Measurements from ENCODE around the gene FRMD3.

Gene FRMD3

DNA sequence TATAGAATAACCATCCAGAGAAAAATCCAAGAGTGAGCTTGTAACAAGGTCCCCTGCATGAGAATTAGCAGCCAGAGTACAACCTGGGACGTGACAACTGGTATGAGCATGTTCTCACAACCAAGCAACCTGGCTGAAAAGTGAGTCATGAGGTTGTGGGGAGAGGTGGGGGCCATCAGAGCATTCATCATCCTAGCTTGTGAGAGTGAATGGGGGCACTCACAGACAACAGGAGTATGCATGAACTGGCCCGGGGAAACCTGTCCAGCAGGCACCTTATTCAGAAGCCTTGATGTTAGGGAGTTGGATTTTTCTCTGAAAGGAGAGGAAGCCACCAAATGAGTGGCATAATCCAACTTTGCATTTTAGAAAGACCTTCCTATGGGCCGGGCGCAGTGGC lies 113.0 kb downstream of the FRMD3 start:
- no peak overlapping the region for H2AK5ac ChIP-seq (ENCODE audit: low read length)
- H4K91ac ChIP-seq (ENCODE audit: low read depth, low read length) = no peak overlapping the region
- no peak overlapping the region for H2AFZ ChIP-seq (ENCODE audit: insufficient read depth, low read length, poor library complexity)
- H4K8ac ChIP-seq (ENCODE audit: low read depth, low read length) = no peak overlapping the region
- no peak overlapping the region for H3K9ac ChIP-seq (ENCODE audit: low read length)
- no peak overlapping the region for H3K4ac ChIP-seq (ENCODE audit: low read depth, low read length)
- H3K18ac ChIP-seq (ENCODE audit: low read length) = no peak overlapping the region
- no peaks in the 10 kb centered on the region for H3K79me1 ChIP-seq (ENCODE audit: low read length)
- H3K27me3 ChIP-seq (ENCODE audit: insufficient read depth, low read length) = no peaks in the 10 kb centered on the region
- no peak overlapping the region for H2BK12ac ChIP-seq (ENCODE audit: low read length)
- H3K79me2 ChIP-seq (ENCODE audit: control insufficient read depth, insufficient read depth, low read length, poor library complexity) = no peaks in the 10 kb centered on the region
- H2BK5ac ChIP-seq (ENCODE audit: low read depth, low read length, poor library complexity) = no peak overlapping the region
- no peak overlapping the region for H3K27ac ChIP-seq (ENCODE audit: low read depth, low read length)
- H3K23ac ChIP-seq (ENCODE audit: low read length) = no peak overlapping the region
- no peaks in the 10 kb centered on the region for H3K4me1 ChIP-seq (ENCODE audit: control insufficient read depth in 1 of 2, insufficient read depth in 2 of 2, low read length in 2 of 2)
- no peak overlapping the region for H3K4me2 ChIP-seq (ENCODE audit: low read length)
- no peak overlapping the region for H2BK120ac ChIP-seq (ENCODE audit: insufficient read depth, low read length, poor library complexity)
- no peak for DNase-seq
- no peak overlapping the region for H3K4me3 ChIP-seq (ENCODE audit: low read depth, low read length)
- no peaks in the 10 kb centered on the region for H3K9me3 ChIP-seq (ENCODE audit: insufficient read depth, low read depth, low read length)
- no CpG with 5 or more reads among the region's 4 CpGs for WGBS (ENCODE audit: extremely low coverage, insufficient coverage, insufficient read length)
- no peaks in the 10 kb centered on the region for H3K36me3 ChIP-seq (ENCODE audit: control insufficient read depth in 1 of 2, insufficient read depth in 2 of 2, low read length in 2 of 2)
- H4K12ac ChIP-seq (ENCODE audit: low read depth, low read length) = no peak overlapping the region
- no peak overlapping the region for H3K14ac ChIP-seq (ENCODE audit: low read length)

DNA sequence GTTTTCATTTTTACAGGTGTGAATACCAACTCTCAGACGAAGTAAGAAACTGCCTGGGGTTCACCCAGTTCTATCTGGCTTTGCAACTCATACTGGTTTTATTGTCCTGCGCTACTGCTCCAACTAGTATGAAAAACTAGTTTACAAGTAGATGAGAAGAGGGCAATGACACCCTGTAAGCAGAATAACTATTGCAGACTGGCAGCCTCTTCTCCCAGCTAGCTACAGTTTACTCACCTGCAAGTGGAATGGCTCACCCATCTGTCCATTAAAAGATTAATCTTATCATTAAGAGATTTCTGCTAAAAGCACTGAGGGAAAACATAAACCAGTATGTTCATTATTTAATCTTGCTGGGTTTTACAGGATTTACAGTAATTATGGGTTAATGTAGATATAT lies 113.4 kb downstream of the FRMD3 start:
- no peaks in the 10 kb centered on the region for H3K79me2 ChIP-seq (ENCODE audit: control insufficient read depth, insufficient read depth, low read length, poor library complexity)
- no peak overlapping the region for H3K14ac ChIP-seq (ENCODE audit: low read length)
- no peak overlapping the region for H3K23ac ChIP-seq (ENCODE audit: low read length)
- H4K12ac ChIP-seq (ENCODE audit: low read depth, low read length) = no peak overlapping the region
- H2BK120ac ChIP-seq (ENCODE audit: insufficient read depth, low read length, poor library complexity) = no peak overlapping the region
- no peak overlapping the region for H3K4me3 ChIP-seq (ENCODE audit: low read depth, low read length)
- H3K9me3 ChIP-seq (ENCODE audit: insufficient read depth, low read depth, low read length) = no peaks in the 10 kb centered on the region
- no peak overlapping the region for H2AK5ac ChIP-seq (ENCODE audit: low read length)
- H3K4me1 ChIP-seq (ENCODE audit: control insufficient read depth in 1 of 2, insufficient read depth in 2 of 2, low read length in 2 of 2) = no peaks in the 10 kb centered on the region
- WGBS (ENCODE audit: extremely low coverage, insufficient coverage, insufficient read length) = no CpG with 5 or more reads among the region's 2 CpGs
- H3K18ac ChIP-seq (ENCODE audit: low read length) = no peak overlapping the region
- no peak overlapping the region for H3K4me2 ChIP-seq (ENCODE audit: low read length)
- no peak overlapping the region for H2BK12ac ChIP-seq (ENCODE audit: low read length)
- H4K91ac ChIP-seq (ENCODE audit: low read depth, low read length) = no peak overlapping the region
- no peak for DNase-seq
- H3K27ac ChIP-seq (ENCODE audit: low read depth, low read length) = no peak overlapping the region
- no peak overlapping the region for H3K9ac ChIP-seq (ENCODE audit: low read length)
- no peaks in the 10 kb centered on the region for H3K27me3 ChIP-seq (ENCODE audit: insufficient read depth, low read length)
- no peaks in the 10 kb centered on the region for H3K36me3 ChIP-seq (ENCODE audit: control insufficient read depth in 1 of 2, insufficient read depth in 2 of 2, low read length in 2 of 2)
- H4K8ac ChIP-seq (ENCODE audit: low read depth, low read length) = no peak overlapping the region
- no peak overlapping the region for H2AFZ ChIP-seq (ENCODE audit: insufficient read depth, low read length, poor library complexity)
- H3K4ac ChIP-seq (ENCODE audit: low read depth, low read length) = no peak overlapping the region
- H2BK5ac ChIP-seq (ENCODE audit: low read depth, low read length, poor library complexity) = no peak overlapping the region
- H3K79me1 ChIP-seq (ENCODE audit: low read length) = no peaks in the 10 kb centered on the region

DNA sequence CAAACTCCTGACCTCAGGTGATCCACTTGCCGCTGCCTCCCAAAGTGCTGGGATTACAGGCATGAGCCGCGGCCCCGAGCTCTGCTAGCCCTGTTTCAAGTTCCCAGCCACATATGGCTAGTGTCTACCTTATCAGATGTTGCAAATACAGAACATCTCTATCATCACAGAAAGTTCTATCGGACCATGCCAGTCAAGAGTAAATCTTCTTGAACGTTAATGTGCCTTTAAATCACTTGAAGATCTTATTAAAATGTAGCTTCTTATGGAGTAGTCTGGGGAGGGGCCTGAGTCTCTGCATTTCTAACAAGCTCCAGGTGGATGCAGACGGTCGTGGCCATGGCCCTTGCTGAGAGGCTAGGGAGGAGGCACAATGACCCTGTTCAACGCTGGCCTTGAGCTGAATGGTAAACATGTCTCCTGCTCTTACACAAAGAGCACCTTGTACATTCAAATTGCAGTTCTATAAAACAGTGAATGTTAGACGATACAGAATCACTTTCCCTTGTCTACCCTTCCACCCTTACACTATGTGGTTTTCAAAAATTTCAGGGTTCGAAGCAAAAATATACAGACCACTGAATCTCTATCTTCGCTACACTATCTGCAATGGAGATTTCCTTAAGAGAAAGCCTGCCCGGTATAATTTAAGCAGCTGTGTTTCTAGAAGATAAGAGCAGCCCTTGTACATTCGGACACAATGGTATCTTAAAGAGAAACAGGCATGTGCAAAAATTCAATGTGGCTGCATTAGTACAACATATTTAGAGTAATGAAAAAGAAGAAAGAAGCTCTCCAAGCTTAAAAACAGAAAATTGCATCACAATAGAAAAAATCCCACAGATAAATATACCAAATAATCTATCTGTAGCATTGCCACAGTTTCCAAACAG lies 114.1 kb downstream of the FRMD3 start:
- Histone ChIP-seq H3K27me3 (ENCODE audit: insufficient read depth, low read length) (no peaks in the 10 kb centered on the region), H2BK12ac (ENCODE audit: low read length) (no peak overlapping the region), H3K23ac (ENCODE audit: low read length) (no peak overlapping the region), H3K14ac (ENCODE audit: low read length) (no peak overlapping the region), H4K91ac (ENCODE audit: low read depth, low read length) (no peak overlapping the region), H2BK5ac (ENCODE audit: low read depth, low read length, poor library complexity) (no peak overlapping the region), H3K79me1 (ENCODE audit: low read length) (no peaks in the 10 kb centered on the region), H3K79me2 (ENCODE audit: control insufficient read depth, insufficient read depth, low read length, poor library complexity) (no peaks in the 10 kb centered on the region), H3K9ac (ENCODE audit: low read length) (no peak overlapping the region), H3K27ac (ENCODE audit: low read depth, low read length) (no peak overlapping the region), H4K12ac (ENCODE audit: low read depth, low read length) (no peak overlapping the region), H3K4me3 (ENCODE audit: low read depth, low read length) (no peak overlapping the region), H2BK120ac (ENCODE audit: insufficient read depth, low read length, poor library complexity) (no peak overlapping the region), H3K36me3 (ENCODE audit: control insufficient read depth in 1 of 2, insufficient read depth in 2 of 2, low read length in 2 of 2) (no peaks in the 10 kb centered on the region), H3K4me2 (ENCODE audit: low read length) (no peak overlapping the region), H4K8ac (ENCODE audit: low read depth, low read length) (no peak overlapping the region), H3K4ac (ENCODE audit: low read depth, low read length) (no peak overlapping the region), H3K18ac (ENCODE audit: low read length) (no peak overlapping the region), H3K9me3 (ENCODE audit: insufficient read depth, low read depth, low read length) (peaks cover 2% of the 10 kb centered on the region), H2AK5ac (ENCODE audit: low read length) (no peak overlapping the region), H3K4me1 (ENCODE audit: control insufficient read depth in 1 of 2, insufficient read depth in 2 of 2, low read length in 2 of 2) (no peaks in the 10 kb centered on the region), H2AFZ (ENCODE audit: insufficient read depth, low read length, poor library complexity) (no peak overlapping the region)
- no peak for DNase-seq
- WGBS (ENCODE audit: extremely low coverage, insufficient coverage, insufficient read length) = no CpG with 5 or more reads among the region's 14 CpGs

DNA sequence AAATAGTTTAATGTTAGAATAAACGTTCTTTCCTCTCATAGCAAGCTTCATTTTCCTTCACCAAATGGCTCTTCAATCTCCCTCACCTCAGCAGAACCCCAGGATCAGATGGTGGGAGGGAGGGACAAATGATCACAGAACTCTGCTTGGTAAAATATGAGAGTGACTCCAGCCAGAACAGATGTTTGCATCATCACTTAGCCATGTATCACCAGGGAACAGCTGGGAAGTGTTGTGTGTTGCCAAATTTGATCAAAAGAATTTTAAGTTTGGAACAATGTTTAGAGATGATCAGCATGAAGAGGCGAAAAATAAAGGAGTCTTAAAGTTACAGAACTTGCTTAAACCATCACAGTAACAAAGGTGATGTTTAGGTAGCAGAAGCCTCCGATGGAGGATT lies 115.7 kb downstream of the FRMD3 start:
- H3K9ac ChIP-seq (ENCODE audit: low read length) = no peak overlapping the region
- peaks cover 2% of the 10 kb centered on the region for H3K9me3 ChIP-seq (ENCODE audit: insufficient read depth, low read depth, low read length)
- no peak overlapping the region for H3K14ac ChIP-seq (ENCODE audit: low read length)
- no peak overlapping the region for H3K4me2 ChIP-seq (ENCODE audit: low read length)
- H3K4me1 ChIP-seq (ENCODE audit: control insufficient read depth in 1 of 2, insufficient read depth in 2 of 2, low read length in 2 of 2) = no peaks in the 10 kb centered on the region
- no peak overlapping the region for H2BK12ac ChIP-seq (ENCODE audit: low read length)
- no peak overlapping the region for H4K8ac ChIP-seq (ENCODE audit: low read depth, low read length)
- no peaks in the 10 kb centered on the region for H3K36me3 ChIP-seq (ENCODE audit: control insufficient read depth in 1 of 2, insufficient read depth in 2 of 2, low read length in 2 of 2)
- H2AFZ ChIP-seq (ENCODE audit: insufficient read depth, low read length, poor library complexity) = no peak overlapping the region
- H2AK5ac ChIP-seq (ENCODE audit: low read length) = no peak overlapping the region
- no peak overlapping the region for H4K91ac ChIP-seq (ENCODE audit: low read depth, low read length)
- no peaks in the 10 kb centered on the region for H3K27me3 ChIP-seq (ENCODE audit: insufficient read depth, low read length)
- no CpG with 5 or more reads among the region's 3 CpGs for WGBS (ENCODE audit: extremely low coverage, insufficient coverage, insufficient read length)
- no peak overlapping the region for H3K4me3 ChIP-seq (ENCODE audit: low read depth, low read length)
- H4K12ac ChIP-seq (ENCODE audit: low read depth, low read length) = no peak overlapping the region
- DNase-seq = no peak
- no peak overlapping the region for H3K18ac ChIP-seq (ENCODE audit: low read length)
- H3K23ac ChIP-seq (ENCODE audit: low read length) = no peak overlapping the region
- H2BK5ac ChIP-seq (ENCODE audit: low read depth, low read length, poor library complexity) = no peak overlapping the region
- H3K79me2 ChIP-seq (ENCODE audit: control insufficient read depth, insufficient read depth, low read length, poor library complexity) = no peaks in the 10 kb centered on the region
- H3K79me1 ChIP-seq (ENCODE audit: low read length) = no peaks in the 10 kb centered on the region
- H3K4ac ChIP-seq (ENCODE audit: low read depth, low read length) = no peak overlapping the region
- no peak overlapping the region for H2BK120ac ChIP-seq (ENCODE audit: insufficient read depth, low read length, poor library complexity)
- no peak overlapping the region for H3K27ac ChIP-seq (ENCODE audit: low read depth, low read length)
